HG02623 (cell line): ENCODE measurements around the gene NCAN.
"Not testable (repeated sequence)": the region's sequence is repeated elsewhere in the genome, so short reads cannot be mapped to it uniquely, and the experiment has no call there.

Experiments used
- ATAC-seq: cut with Tn5 transposase; IDR thresholded peaks from one replicate; pipeline ENCODE4 v1.9.1; 2021; ENCODE audit warnings: moderate library complexity; ENCODE audit not compliant: unreplicated experiment

The NCAN gene

DNA sequence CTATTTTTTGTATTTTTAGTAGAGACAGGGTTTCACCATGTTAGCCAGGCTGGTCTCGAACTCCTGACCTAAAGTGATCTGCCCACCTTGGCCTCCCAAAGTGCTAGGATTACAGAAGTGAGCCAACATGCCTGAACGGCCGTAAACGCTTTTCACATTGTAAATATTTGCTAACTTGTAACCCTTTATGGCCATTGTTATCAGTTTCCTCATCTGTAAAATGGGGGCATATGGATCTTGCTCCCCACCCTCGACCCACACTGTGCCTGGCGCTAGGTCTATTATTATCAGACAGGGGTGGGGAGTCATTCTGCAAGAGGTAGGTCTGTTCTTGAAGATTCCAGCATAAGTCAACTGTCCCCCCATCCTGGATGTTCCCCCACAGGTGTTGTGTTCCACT, 11.9 kb downstream of the NCAN start:
- no peak for ATAC-seq

DNA sequence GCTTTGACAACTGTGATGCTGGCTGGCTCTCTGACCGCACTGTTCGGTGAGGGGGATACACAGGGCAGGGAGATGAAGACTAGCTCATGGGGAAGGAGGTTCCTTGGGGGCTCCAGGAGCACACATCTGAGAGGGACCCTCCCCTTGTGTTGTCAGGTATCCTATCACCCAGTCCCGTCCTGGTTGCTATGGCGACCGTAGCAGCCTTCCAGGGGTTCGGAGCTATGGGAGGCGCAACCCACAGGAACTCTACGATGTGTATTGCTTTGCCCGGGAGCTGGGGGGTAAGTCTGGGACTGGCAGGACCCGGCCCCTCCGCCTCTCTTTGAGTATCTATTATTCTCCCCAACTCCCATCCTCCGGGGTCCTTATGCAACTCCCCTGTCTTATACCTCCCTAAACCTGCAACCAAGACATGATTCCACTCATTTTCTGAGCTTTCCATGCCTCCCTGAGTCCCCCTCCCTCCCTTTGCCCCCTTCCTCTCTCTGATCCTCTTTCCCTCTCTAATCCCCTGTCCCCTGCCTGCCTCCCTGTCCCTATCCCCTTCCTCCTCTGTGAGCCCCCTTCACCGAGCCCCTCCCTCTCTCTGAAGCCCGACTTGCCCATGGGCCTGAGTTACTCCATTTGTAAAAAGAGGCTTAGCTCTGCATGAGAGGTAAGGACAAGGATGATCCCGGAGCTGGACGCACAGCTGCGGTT, 12.5 kb downstream of the NCAN start:
- no peak for ATAC-seq

DNA sequence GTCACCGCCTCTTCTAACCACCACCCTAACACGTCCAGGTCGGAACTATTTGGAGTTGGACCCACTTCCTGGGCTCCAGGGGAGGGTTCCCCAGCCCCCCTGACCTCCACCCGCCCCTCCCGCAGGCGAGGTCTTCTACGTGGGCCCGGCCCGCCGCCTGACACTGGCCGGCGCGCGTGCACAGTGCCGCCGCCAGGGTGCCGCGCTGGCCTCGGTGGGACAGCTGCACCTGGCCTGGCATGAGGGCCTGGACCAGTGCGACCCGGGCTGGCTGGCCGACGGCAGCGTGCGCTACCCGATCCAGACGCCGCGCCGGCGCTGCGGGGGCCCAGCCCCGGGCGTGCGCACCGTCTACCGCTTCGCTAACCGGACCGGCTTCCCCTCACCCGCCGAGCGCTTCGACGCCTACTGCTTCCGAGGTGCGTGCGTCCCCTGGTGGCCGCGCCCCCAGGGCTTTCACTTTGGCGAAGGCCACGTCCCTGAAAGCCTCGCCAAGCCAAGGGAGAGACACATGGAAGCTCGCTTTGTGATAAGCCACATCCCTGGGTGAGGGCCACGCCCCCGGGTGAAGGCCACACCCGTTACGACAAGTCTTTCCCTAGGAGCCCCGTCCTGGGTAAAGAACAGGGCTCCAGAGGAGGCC, 13.2 kb downstream of the NCAN start:
- no peak for ATAC-seq

DNA sequence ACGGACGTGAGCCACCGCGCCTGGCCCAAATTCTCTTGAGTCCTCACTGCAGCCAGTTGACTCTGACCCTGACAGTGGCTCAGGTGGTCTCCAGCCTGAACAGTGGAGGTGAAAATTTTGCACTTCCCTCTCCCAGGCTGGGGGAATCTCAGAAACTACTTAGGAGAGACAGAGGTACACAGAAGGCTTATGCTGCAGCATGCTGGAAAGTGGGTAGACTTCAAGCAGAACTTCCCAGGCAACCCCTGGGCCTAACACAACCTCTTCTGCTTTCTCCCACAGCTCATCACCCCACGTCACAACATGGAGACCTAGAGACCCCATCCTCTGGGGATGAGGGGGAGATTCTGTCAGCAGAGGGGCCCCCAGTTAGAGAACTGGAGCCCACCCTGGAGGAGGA, 14.4 kb downstream of the NCAN start:
- ATAC-seq, result no peak

DNA sequence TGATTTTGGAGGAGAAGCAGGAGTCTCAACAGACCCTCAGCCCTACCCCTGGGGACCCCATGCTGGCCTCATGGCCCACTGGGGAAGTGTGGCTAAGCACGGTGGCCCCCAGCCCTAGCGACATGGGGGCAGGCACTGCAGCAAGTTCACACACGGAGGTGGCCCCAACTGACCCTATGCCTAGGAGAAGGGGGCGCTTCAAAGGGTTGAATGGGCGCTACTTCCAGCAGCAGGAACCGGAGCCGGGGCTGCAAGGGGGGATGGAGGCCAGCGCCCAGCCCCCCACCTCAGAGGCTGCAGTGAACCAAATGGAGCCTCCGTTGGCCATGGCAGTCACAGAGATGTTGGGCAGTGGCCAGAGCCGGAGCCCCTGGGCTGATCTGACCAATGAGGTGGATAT, 14.9 kb downstream of the NCAN start:
- ATAC-seq, result no peak

DNA sequence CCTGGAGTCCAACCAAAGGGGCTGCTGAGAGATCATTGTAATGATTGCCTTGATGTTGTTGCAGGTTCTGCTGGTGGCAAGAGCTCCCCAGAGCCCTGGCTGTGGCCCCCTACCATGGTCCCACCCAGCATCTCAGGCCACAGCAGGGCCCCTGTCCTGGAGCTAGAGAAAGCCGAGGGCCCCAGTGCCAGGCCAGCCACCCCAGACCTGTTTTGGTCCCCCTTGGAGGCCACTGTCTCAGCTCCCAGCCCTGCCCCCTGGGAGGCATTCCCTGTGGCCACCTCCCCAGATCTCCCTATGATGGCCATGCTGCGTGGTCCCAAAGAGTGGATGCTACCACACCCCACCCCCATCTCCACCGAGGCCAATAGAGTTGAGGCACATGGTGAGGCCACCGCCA, 15.5 kb downstream of the NCAN start:
- no peak for ATAC-seq

DNA sequence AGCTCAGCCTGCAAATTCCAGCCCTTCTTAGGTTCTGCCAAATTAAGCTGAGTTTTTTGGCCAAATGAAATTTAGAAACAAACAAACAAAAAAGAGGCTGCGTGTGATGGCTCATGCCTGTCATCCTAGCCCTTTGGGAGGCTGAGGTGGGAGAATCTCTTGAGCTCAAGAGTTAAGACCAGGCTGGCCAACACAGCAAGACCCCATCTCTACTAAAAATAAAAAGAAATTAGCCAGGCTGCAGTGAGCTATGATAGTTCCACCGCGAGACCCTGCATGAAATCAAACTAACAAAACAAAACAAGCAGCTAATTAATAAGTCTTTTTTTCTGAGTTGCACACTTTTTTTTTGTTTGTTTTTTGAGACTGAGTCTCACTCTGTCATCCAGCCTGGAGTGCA, 17.9 kb downstream of the NCAN start:
- ATAC-seq, result no peak

DNA sequence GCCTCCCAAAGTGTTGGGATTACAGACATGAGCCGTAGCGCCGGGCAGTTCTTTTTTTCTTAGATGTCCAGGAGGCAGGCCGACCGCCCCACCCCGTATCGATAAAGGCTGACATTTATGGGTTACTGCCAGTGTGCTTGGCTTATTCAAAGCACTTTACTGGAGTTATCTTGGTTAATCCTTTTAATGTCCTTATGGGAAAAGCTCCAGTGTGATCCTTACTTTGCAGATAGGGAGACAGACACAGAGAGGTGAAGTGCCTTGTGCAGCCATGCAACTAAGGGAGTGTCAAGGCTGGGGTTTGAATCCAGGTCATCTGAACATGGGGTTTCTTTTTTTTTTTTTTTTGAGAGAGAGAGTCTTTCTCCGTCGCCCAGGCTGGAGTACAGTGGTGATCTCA, 19.2 kb downstream of the NCAN start:
- no peak for ATAC-seq

DNA sequence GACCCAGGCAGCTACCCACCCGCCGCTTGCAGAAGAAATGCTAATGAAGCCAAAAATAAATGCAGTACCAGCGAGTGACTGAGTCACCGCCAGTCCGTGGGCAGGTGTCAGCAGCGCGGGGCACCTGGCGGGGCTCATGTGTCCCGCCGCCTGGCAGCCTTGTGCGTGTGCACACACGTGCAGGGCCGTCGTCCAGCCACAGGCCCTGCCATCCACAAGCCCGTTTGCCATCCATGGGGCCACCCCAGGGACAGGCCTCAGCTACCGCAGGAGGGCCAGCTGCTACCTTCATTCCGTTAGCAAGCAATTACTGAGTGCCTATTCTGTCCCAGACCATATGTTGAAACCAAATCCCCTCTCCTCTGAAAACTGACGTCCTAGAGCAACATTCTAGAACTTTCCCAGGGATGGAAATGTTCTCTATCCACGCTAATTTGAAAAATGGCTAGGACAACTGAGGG, 20.5 kb downstream of the NCAN start:
- no peak for ATAC-seq

DNA sequence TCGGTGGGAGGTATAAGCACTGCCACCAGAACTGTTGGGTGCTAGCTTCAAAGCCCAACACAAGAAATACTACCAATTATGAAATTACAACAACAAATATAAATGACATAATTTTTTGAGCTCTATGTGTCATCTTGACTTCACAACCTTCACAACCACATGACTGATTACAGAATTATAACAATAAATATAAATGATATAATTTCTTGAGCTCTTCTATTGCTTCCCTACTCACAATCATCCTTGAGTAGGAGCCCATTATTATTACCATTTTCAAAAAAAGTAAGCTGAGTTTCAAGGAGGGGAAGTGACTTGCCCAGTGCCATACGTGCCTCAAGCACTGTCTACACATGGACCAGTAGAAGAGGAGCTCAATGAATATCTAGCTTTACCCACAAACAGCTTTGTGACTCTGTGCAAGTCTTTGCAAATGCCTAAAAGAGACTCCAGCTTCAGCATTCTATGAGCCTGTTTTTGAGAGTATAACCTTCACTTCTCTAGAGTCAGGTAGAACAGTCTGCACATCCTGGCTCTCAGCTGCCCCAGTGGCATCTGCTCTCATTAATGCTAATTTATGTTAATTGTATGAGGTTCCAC, 22.6 kb downstream of the NCAN start:
- no peak for ATAC-seq

DNA sequence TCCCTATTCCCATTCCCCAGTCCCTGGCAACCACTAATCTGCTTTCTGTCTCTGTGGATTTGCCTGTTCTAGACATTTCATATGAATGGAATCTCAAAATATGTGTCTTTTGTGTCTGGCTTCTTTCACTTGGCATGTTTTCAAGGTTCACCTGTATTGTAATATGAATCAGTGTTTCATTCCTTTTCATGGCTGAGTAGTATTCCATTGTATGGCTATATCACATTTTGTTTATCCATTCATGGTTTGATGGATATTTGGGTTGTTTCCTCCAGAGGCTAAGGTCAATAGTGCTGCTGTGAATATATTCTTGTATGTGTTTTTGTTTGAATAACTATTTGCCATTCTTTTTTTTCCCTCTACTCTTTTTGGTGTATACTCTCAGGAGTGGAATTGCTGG, 24.4 kb downstream of the NCAN start:
- ATAC-seq, result no peak

DNA sequence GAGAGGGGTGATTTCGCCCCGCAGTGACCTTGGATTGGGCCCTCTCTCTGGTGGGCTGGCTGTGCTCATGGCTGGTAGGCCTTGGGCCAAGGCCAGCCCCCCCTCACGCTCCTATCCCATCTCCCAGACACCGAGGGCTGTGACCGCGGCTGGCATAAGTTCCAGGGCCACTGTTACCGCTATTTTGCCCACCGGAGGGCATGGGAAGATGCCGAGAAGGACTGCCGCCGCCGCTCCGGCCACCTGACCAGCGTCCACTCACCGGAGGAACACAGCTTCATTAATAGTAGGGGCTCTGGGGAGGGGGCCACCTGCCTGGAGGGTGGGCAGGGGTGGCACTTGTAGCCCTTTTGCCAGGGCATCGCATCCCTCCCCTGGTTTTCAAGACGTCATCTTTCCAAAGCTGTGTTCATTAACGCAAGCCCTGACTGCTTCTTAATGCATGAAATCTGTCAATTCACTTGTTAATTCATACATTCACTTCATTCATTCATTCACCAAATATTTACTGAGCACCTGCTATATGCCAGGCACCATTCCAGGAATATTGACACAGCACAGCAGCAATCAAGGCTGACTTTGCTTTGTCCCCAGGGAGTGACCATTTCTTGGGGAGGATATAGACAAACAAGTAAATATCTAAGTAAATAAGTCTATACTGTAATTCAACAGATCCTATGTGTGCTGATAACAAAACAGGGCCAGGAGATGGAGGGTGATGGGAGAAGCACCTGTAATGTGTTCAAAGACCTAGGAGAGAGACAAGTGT, 26.6 kb downstream of the NCAN start:
- ATAC-seq, result no peak

DNA sequence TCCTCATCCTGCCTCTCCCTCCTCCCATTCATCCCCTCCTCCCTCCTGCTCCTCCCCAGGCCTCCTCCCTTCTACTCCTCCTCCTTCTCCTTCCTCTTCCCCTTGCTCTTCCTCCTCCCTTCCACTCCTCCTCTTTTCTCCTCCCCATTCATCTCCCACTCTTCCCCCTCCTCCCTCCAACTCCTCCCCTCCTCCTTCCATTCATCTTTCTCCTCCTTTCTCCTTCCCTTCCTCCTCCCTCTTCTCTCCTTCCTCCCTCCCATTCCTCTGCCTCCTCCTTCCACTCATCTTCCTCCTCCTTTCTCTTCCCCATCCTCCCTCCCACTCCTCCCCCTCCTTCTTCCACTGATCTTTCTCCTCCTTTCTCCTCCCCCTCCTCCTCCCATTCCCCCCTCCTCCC, 27.9 kb downstream of the NCAN start:
- no peak for ATAC-seq

DNA sequence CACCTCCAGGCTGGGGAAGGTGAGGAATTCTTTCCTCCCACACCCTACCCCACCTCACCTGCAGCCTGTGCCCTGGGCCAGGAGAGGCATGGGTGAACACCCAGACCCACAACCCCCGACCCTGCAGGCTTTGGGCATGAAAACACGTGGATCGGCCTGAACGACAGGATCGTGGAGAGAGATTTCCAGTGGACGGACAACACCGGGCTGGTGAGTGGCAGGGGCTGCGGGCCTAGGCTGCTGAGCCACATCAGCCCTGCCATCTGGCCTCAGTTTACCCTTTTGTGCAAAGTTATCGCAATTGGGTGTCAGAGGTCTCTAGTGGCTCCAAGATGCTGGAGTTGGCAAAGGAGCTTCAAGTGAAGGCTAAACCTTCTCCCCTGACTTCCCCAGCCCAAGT, 28.7 kb downstream of the NCAN start:
- ATAC-seq, result no peak

DNA sequence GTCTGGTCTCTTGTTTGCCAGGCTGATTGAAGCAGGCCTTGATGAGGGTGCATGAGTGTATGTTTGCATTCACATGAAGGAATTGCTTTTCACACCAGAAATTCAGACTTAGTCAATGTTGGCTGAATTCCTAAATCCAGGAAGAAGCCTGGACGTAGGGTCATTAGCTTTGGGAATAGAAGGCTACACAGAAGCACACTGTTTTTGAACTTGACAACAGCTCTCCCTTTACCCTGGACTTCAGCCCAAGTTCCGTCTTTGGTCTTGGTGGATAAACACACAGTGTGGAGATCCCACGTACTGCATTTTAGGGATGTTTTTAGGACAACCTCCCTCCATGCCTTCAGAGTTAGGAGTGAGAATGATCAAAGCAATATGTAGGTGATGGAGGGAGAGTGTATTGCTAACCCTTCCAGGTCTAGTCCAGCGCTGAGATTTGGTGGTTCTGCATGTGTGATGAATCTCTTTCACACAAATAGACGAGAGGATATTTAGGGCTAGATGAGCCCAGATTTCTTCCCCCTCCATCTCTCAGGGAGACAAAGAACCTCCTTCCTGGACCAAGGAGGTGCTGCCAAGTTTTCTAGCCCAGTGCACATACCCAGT, 38.5 kb downstream of the NCAN start:
- ATAC-seq, result no peak

DNA sequence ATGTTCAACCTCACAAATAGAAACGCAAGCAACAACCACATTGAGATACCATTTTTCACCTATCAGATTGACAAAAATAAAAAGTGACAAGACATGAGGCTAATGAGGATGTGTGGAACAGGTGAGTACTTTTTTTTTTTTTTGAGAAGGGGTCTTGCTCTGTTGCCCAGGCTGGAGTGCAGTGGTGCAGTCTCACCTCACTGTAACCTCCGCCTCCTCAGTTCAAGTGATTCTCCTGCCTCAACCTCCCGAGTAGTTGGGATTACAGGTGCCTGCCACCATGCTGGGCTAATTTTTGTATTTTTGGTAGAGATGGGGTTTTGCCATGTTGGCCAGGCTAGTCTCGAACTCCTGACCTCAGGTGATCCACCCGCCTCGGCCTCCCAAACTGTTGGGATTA, 41.7 kb downstream of the NCAN start:
- not testable (repeated sequence) for ATAC-seq

DNA sequence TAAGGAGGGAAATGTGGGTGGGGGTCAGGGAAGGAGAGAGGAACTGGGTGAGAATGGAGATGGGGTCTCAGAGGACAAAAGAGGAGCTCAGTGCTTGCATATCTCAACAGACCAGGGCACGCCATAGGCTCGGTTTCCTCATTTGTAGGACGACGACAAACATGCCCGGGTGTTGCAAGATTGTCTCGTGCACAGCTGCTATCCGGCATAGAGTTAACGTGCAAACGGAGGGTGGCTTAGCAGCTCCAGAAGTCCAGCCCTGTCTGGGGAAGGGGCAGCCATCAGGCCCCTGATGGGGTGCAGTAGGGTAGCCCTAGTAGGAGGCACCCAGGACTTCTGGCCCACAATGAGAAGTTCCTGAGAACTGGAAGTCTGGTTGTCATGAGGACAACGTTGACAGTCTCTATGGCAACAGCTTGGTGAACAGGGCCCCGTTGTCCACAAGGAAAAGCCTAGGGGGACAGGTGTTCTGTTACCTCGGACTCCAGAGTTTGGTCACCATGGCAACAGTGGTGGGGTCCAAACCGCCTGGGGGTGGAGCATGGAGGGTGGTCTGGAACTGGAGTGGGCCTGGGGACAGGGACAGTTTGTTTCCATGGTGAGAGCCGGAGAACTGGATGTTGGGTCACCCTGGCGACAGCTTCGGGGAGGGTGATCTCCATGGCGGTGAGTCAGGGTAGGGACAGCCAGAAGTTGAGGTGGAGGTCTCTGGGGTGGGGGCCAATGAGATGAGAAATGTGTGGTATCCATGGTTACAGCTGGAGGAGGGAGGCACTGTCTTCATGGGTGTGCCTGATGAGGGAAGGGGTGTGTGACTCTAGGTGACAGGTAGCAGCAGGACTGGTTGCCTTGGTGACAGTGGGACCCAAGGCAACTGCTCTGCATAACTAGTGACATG, 44.6 kb downstream of the NCAN start:
- ATAC-seq, result no peak

DNA sequence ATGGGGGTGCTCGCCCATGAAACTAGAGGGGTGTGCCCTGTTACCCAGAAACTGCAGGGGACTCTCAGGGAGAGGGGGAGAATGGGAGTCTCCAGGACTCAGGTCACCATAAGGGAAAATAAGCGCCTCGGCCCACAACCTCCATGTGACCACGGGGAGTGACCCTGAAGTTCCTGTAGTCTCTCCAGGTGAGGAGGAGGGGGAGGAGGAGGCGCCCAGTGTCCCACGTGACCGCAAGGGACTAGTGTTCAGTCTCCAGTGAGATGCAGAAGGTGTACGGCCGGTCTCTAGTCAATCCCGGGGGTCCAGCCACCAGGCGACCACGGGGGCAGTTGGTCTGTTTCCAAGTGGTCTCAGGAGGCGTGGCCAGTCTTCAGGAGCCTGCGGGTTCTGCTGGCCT, 45.4 kb downstream of the NCAN start:
- ATAC-seq, result no peak

DNA sequence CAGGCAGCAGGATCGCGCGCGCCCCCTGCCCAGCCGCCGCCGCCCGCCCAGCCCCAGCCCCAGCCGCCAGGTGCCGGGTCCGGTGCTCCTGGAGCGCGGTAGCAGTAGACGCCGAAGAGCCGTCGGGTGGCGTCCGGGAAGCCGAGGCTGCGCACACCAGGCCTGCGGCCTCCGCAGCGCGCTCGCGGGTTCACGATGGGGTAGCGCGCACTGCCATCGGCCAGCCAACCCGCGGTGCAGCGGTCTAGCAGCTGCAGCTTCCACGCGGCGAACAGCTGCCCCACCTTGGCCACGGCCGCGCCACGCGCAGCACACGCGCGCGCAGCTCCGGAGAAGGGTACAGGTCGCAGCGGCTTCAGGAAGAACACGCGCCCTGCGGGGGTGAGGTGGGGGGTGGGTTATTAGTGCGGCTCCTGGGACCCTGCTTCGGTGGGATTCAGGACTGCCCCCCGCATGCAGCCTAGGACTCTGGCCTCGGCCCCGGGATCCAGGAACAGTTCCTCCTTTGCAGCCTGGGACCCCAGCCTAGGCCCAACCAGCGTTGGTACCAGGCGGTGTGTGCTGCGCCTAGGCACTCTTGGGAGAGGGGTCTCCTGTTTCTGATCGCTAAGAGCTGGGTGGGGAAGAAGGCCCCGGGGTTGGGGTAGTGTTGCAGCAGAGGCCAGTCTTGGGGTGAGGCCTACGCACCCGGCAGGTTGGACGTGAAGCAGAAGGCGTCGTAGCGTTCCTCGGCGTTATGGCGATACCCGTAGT, 46.3 kb downstream of the NCAN start:
- ATAC-seq, result no peak
